ENCODE data around the gene MYF5.
"Not testable (repeated sequence)": the region's sequence is repeated elsewhere in the genome, so short reads cannot be mapped to it uniquely, and the experiment has no call there.

Gene MYF5

GRCh38 chr12:80716696-80717469 is at the start of gene MYF5:
Gene MYF5, plus strand, starts transcription at chr12:80716912. Its CDS starts 152 bp downstream, at chr12:80717064.
- no peak for TF ChIP-seq CTCF (IDR thresholded peaks at IDR 0.05; ENCODE audit: borderline replicate concordance, insufficient read depth, low read depth, low read length)
- no peak within 1 kb of the TSS for H3K4me3 ChIP-seq (ENCODE audit: low read depth, low read length)

- no peak for TF ChIP-seq CTCF (IDR thresholded peaks at IDR 0.05; ENCODE audit: borderline replicate concordance, insufficient read depth, low read depth, low read length)
- no peak overlapping the region for H3K4me3 ChIP-seq (ENCODE audit: low read depth, low read length)
Measured at GRCh38 chr12:80670214-80670613, 46.5 kb upstream of the MYF5 start.

- not testable (repeated sequence) for H3K4me3 ChIP-seq (ENCODE audit: low read depth, low read length)
Measured at GRCh38 chr12:80676042-80676636, 40.6 kb upstream of the MYF5 start.

- H3K4me3 ChIP-seq (ENCODE audit: low read depth, low read length), result no peak overlapping the region
- no peak for TF ChIP-seq CTCF (IDR thresholded peaks at IDR 0.05; ENCODE audit: borderline replicate concordance, insufficient read depth, low read depth, low read length)
Measured at GRCh38 chr12:80676856-80677255, 39.9 kb upstream of the MYF5 start.

- no peak for TF ChIP-seq CTCF (IDR thresholded peaks at IDR 0.05; ENCODE audit: borderline replicate concordance, insufficient read depth, low read depth, low read length)
- H3K4me3 ChIP-seq (ENCODE audit: low read depth, low read length), result no peak overlapping the region
Measured at GRCh38 chr12:80677994-80678393, 38.7 kb upstream of the MYF5 start.

- no peak overlapping the region for H3K4me3 ChIP-seq (ENCODE audit: low read depth, low read length)
- TF ChIP-seq CTCF (IDR thresholded peaks at IDR 0.05; ENCODE audit: borderline replicate concordance, insufficient read depth, low read depth, low read length), result no peak
Measured at GRCh38 chr12:80679346-80680131, 37.2 kb upstream of the MYF5 start.

- TF ChIP-seq CTCF (IDR thresholded peaks at IDR 0.05; ENCODE audit: borderline replicate concordance, insufficient read depth, low read depth, low read length), result no peak
Measured at GRCh38 chr12:80681287-80681686, 35.4 kb upstream of the MYF5 start.

More at GRCh38 chr12:80681287-80681686, 35.4 kb upstream of the MYF5 start:
- H3K4me3 ChIP-seq (ENCODE audit: low read depth, low read length), result no peak overlapping the region
